ENCODE measurements around the gene TMEM72.

TMEM72 gene

DNA sequence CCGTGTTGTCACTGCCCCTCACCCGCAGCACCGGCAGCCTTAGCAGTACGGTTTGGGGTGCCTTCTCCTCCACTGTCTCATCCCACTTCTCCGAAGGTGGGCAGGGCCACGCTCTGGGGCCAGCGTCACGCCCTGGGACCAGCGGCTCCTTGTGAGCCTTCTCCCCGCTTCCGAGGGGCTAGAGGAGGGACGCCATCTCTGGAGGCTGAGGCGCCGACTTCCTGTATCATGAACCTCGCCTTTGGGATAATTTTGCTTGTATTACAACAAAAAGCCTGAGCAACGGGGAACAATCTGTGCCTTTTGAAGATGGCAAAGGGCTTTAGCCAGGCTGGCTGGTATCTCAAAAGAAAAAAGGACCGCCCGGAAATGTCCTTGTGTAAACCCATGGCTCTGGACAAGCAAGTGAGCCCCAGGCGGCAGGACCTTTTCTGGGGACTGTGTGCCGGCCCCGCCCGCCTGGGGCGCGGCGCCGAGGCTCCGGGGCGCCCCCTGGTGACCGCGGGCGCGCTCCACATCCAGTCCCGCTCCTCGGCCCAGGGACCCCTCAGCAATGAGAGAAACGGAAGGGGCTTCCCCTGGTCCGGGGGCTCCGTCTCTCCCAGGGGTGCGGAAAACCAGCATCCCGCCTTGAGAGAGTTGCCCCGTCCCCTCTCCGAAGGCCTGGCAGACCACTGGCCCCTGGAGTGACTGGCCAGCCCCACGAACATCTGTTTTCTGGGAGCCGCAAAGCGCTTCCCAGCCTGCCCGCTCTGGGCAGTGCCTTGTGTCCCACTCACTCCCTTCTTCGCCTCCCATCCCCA is 63.7 kb downstream of the TMEM72 start:
- in situ Hi-C loops (cut with MboI; ENCODE audit: low sequenced_read_pairs), result loop anchor here (5.0 to 25.0 kb wide), 2 partner anchors 38 to 1563 kb away; partner anchors contain the start of gene HNRNPF

DNA sequence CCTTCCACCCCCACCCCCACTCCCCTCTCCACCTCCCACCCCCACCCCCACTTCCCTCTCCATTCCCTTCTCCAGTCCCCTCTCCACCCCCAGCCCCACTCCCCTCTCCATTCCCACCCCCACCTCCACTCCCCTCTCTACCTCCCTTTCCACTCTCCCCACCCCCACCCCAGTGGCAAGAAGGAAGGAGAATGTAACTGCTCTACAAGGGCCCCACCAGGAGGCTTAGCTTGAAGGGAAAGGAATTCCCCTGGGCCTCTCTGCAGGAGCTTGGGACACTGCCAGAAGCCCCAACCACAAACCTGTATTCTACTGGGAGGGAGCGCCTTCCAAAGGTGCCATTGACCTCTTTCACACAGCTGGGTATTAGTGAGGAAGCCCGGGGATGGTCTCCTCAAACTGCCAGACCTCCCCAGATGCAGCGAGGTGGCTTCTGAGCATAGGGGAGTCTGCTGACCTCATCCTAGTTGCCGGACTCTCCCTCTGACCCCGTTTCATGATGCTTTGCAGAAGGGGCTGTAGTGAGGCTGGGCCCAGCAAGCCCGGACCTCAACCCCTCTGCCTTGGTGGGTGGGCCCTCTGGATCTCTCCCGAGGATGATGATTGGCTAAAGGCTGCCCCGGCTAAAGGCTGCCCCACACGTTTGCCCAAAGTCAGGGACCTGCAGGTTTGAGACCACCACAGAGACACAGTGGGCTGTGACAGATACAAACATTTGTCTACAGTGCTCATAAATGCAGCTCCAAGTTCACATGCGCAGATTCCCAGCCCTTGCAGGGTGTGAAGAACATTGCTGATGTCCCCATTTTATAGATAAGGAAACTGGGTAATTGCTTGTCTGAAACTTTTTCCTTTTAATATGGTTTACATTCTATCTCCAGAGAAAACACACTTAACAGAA is 64.5 kb downstream of the TMEM72 start:
- in situ Hi-C loops (cut with MboI; ENCODE audit: low sequenced_read_pairs), result no loop called here

DNA sequence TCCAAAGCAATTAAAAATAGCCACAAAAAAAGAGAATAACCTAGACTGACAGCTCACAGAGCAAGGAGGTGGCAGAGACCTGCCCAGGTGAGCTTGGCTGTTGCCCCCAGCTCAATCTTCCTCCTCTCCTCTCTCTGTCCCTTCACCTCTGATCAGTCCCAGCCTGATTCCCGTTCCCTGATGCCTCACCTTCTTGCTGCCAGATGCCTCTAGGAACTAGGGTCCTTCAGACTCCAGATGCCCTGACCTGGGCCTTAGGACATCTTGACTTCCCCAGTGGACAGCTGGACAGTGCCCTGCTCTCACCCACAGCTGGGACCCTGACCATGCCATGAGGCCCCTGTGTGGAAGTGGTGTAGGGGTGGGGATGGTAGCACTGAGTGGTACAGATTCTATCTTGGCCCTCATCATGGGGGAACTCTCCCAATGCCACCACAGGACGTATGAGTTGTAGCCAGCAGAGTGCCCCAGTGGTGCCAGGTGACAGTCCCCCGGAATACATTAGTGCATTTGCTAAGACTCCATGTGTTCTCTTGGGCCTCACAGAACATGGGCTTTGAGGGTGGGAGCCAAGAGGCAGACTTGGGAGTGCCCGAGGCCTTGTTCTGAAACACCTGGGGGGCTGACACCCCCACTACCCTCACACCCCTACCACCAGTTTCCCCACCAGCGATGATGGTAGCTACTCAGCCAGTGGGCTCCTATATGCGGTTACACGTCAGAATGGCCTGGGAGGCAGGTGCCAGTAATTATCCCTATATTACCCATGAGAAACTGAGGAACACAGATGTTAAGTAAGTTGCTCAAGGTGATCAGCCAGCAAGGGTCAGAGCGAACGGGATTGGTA is 65.4 kb downstream of the TMEM72 start:
- in situ Hi-C loops (cut with MboI; ENCODE audit: low sequenced_read_pairs), result no loop called here

DNA sequence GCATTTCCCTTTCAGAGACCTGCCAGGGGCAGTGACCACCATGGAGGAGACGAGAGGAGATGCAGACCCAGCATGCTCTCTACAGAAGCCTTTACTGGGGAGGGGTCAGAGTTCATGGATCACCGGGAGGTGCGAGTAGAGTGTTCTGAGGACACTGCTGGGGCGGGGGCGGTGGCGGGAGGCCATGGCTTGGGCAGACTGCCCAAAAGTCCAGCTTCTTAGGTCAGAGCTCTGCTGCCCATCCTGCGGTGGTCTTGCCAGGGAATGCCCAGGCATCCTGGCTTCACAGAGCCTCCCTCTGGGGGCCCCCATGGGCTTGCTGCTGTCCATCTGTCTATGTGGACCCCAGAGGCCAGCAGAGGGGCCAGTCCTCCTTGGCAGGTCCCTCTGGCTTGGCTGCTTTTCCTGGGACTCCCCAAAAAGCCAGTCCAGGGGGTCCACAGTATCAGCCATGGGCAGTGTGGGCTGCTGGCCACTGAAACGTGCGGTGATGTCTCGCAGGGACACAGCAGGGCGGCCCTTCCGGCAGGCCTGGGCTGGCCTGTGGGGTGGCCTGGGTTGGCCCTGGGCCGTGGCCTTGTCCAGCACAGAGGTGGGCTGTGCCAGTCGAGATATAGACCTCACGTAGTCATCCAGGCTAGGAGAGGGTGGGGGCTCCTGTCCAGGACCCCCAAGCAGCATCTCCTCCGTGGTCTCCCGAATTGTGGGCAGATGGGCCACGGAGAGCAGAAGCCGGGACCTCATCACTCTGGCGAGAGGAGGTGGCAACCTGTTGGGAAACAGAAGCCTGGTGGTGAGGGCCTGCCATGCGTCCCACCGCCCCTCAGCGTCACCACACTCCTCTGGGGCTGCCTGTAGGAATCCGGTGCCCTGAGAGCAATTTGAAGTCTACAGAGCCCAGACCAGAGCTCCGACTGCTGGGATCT is 66.4 kb downstream of the TMEM72 start:
- in situ Hi-C loops (cut with MboI; ENCODE audit: low sequenced_read_pairs), result no loop called here

DNA sequence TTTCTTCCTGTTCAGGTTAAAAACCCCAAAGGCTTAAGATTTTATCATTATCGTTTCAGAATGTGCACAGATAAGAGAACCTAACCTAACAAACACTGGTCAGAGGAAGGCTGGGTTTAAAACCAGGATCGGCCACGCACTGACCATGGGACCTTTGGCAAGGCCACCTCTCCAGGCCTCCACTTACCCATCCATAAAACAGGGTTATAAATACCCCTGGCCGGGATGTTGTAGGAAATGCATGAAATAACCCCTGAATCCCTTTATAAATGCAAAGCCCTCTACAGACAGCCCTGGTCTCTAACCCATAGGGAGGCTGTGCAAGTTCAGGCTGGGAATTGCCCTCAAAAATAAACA is 67.1 kb downstream of the TMEM72 start:
- in situ Hi-C loops (cut with MboI; ENCODE audit: low sequenced_read_pairs), result no loop called here

DNA sequence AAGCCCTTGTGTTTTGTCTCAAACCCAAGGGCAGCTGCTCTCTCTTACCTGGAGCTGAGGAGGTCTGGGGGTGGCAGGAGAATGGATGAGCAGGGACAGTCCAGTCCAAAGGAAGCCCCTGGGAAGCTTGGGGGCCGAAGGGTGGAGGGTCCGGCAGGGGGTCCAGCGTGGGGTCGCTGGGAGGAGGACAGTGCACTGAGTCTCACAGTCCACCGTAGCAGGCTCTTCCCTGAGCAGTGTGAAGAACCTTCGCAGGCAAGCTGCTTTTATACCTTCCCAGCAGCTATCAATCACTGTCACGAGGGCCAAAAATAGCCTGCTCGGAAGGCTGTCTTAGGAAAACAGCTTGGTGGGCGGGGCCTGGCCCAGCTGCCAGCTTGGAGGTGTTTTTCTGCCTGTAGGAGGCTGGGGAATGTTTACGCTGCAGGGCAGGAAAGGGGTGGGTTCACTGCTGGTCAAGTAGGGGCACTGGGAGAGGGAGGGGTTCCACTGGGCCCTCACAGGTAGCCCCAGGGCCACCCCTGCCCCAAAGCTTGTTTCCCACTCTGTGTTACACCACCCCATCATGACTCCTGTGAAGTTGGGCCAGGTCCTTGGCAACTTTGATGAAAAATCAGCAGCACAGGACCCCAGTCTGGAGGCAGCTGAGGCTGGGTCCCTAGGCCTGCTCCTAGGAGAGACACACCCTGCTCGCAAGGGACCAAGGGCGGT is 67.6 kb downstream of the TMEM72 start, which contains the start of gene DEPP1:
DEPP1 (minus strand) TSS at position 240 of the 711 bp plus-strand sequence. CDS start 779 bp downstream, outside the sequence.
- in situ Hi-C loops (cut with MboI; ENCODE audit: low sequenced_read_pairs), result no loop called here

DNA sequence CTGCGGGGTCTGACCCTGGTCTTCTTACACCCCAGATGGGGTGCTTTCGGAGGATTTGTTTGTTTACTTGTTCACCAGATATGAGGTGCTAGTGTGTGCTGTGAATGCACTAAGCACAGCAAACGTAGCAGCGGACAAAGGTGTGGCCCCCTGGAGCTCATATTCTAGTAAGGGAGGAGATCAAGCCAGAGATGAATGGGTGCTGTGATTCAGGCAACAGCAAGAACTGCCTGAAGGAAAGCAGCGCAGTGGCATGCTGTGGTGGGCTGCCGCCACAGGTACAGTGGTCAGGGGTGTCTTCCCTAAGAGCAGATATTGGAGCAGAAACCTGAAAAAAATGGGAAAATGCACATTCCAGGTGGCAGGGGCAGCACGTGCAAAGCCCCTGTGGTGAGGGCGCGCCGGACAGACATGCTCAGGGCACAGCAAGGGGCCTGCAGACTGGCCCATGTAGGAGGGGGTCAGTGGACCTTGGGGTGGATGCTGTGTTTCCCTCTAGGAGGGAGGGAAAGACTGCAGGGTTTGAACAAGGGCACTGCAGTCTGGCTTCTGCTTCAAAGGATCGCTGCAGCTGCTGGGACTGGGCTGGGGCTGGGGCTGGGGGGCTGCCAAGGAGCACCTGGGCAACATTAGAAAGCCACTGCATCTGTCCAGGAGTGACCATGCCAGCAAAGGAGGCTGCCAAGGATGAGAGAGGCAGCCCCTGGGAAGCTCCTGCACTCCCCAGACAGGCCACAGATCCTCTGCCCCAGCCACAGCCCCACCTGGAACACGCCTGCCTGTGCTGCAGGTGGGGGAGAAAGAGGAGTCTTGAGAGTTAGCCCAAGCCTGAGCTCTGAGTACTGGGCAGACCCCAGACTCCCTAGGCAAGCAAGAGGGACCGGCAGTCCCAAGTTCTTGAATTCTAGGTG is 68.4 kb downstream of the TMEM72 start:
- in situ Hi-C loops (cut with MboI; ENCODE audit: low sequenced_read_pairs), result no loop called here

DNA sequence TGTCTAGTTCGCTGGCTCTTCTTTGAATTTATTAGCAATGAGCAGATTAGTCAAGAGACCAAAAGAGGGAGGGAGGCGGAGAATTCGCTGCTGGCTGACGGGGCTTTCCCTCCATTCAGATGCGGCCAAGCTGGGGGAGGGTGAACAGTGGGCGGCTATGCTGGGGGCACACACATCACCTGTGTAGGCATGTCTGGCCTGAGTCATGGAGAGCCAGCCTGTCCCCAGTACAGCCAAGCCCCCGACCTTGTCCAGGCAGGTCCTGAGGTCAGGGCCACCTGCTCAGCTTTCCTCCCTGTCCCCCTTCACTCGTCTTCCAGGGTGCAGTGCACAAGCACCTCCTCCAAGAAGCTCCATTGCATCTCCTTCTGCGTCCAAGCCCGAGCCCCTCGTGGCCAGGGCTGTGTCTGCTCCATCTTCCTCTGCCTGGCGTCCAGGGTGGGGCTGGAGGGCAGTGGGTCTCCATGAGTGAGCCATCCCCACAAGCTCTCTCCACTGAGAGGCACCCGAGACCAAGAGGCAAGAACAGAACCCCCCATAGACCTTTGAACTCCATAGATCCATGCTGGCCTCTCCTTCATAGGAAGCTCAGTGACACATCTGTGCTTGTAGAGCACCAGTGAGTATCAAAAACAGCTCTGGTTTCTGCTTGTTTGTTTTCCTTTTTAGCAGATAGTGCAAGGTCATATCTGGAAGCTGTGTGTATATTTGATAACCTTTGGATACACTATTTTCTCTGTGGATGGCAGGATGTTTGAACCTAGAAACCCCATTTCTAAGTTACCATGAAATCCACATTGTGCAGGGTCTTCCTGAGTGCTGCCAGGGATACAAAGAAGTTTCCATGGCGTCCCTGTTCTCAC is 69.4 kb downstream of the TMEM72 start:
- in situ Hi-C loops (cut with MboI; ENCODE audit: low sequenced_read_pairs), result no loop called here

DNA sequence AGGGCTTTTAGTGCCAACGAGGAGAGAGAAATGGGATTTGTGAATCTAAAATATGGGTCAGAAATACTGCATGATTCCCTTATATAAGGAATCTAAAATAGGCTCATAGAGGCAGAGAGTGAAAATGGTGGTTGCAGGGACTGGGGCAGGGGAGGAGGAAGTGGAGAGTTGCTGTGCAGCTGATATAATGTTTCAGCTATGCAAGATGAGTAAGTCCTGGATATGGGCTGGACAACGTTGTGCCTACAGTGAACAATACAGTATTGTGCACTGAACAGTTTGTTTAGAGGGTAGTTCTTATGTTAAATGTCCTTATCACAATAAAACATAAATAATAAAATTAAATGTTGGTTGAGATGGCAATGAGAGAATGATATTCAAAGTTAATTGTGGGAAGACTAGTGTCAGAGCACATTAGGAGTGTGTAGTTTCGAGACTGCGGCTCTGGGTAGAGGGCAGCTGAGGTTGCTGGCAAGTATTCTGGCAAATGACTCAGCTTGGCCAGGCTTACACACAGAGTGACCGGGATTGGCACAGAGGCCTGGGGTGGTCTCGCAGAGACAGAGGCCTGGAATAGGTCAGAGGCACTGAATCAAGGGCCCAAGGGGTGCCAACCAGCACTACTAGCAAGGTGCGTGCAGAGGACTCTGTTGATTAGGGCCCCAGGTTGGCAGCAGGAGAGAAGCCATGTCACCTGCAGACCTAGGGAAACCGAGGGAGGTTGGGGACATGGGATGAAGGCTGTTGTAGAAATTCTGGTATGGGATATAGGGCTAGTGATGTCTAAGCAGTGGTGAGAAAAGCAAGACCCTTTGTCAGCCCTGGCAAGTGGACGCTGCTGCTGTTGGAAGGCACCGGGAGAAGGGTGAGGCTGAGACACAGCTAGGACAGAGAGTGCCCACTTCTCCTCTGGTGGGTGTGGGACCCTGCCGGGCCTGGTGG is 70.3 kb downstream of the TMEM72 start:
- in situ Hi-C loops (cut with MboI; ENCODE audit: low sequenced_read_pairs), result no loop called here

DNA sequence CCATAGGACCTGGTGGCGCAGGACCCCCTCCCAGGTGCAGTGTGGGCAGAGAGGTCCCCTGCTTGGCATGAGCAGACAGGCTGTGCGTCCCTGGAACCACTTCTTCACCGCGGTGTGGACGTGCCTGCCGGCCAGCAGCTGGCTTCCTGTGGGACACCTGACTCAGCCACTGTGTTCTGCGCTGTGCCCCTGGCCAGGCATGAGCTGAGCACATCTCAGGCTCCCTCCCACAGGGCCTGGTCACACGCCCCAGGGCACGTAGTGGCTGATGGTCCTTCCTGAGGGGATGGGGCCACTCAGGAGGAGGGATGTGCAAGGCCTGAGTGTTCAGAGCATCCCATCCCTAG is 71.0 kb downstream of the TMEM72 start:
- in situ Hi-C loops (cut with MboI; ENCODE audit: low sequenced_read_pairs), result no loop called here

DNA sequence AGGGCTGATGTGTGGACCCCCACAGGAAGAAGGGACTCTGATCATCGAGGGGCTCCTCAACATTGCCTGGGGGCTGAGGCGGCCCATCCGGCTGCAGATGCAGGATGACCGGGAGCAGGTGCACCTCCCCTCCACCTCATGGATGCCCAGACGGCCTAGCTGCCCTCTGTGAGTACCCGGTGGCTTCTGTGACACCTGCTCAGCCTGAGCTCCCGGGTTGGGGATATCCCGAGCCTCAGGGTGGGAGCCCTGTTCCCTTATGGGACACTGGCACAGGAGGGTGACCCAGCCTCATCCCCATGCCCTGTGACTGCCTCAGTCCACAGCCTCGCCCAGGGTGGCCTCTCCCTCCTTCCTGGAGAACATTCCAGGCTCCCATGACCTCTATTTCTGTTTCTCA is 71.4 kb downstream of the TMEM72 start:
- in situ Hi-C loops (cut with MboI; ENCODE audit: low sequenced_read_pairs), result no loop called here

DNA sequence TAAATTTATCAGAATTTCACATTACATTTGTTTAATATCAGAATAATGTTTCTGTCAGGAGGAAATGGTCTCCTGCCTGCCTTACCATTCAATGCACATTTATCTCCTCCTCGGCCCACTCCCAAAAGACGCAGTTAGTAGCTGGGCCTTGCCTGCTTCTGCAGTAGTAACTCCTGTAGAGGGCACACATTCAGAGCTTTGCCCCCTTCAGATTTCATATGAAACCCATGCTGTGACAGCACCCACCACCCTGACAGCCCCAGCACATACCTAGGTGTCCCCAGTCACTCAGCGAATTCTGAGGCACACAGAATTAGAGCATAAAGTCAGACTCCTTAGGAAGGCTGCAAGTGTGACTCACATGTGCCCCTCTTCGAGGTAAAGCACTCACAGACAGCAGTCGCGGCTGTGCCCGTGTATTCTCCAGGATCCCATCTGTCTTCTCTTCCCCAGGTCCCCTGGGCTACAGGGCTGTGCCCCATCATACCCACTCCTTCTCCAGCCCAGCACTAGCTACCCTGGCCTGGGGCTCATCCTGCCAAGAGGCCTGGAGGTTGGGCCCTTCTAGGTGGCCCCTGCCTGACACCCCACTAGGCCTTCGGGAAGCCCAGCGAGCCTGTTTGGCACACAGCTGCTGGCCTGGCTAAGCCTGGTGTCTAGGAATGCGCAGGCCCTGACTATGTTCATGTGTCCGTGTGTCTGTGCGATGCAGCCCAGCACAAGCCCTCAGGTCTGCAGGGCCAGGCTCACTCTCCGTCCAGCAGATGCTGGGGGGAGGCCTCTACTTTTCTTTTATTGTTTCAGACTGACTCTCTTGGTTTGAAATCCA is 72.1 kb downstream of the TMEM72 start:
- in situ Hi-C loops (cut with MboI; ENCODE audit: low sequenced_read_pairs), result no loop called here

DNA sequence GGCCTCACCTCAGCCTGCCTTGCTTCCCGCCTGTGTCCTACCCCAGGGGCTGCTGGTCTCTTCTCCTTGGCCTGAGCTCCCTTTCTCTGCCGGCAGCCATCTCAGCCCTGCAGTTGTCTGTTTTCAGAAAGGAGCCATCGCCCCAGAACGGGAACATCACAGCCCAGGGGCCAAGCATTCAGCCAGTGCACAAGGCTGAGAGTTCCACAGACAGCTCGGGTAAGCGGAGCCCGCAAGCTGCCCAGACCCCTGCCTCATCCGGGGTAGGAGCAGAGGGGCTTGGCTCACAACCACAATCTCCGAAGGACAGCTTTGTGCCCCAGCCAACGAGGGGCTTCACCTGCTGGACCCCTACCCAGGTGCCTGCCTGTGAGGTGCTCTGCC is 72.8 kb downstream of the TMEM72 start:
- in situ Hi-C loops (cut with MboI; ENCODE audit: low sequenced_read_pairs), result no loop called here

DNA sequence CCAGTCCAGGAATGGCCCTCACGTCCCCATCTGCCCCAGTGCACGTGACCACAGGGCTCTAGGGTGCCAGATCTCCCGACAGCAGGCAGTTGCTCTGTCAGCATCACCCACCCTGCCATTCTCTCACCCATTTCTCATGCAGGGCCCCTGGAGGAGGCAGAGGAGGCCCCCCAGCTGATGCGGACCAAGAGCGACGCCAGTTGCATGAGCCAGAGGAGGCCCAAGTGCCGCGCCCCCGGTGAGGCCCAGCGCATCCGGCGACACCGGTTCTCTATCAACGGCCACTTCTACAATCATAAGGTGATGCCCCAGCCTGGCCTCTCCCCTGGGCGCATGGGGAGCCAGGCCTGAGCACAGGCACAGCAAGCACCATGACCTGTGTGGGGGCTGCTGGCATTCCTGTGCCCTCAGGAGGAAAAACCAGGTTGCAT is 73.5 kb downstream of the TMEM72 start:
- in situ Hi-C loops (cut with MboI; ENCODE audit: low sequenced_read_pairs), result no loop called here

DNA sequence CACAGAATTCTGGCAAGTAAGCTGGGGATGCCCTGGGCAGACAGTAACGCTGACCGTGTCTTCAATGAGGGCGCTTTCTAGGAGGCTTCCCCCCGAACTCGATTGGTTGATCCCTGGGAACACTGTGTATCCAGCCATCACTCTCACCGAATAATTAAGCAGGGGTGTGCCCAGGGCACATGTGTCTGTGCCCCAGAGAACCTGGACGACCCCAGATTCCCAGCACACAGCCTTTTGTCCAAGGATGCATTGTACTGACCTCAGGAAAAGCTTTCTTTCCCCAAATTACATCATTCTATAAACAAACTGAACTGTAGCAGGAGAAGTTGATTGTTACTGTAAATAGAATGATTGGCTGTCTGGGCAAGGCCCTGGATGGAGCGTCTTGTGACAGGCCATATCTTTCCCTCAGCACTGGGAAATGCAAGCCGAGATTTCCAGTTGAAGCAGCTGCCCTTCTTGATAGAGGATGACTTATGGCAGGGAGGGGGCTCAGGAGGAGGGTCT is 74.1 kb downstream of the TMEM72 start:
- in situ Hi-C loops (cut with MboI; ENCODE audit: low sequenced_read_pairs), result no loop called here
